GM21529 (cell line): Measurements from ENCODE around the gene PAQR8.
A peak's percentile ranks its signal among the peaks of the same experiment; 100 is the strongest.

Experiments used
- ATAC-seq: cut with Tn5 transposase; IDR thresholded peaks from one replicate; pipeline ENCODE4 v1.9.1; 2021; ENCODE audit not compliant: unreplicated experiment

PAQR8 gene

DNA sequence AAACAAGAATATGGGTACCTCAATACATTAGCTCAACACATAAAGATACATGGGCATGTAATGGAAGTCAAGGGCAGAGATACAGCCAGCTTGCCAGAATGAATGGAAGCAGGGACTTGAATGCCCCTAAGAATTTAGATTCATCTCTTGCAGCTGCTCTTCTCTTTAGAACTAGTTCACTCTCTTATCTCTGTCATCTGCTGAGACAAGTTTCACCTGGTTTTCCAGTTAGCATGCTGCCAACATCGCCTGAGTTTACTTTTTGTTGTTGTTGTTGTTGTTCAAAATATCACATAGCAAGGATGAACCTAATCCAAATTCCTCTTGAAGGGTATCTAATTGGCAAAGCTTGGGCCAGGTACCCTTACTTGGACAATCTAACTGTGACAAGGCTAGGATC, 14.1 kb upstream of the PAQR8 start:
- ATAC-seq = no peak

DNA sequence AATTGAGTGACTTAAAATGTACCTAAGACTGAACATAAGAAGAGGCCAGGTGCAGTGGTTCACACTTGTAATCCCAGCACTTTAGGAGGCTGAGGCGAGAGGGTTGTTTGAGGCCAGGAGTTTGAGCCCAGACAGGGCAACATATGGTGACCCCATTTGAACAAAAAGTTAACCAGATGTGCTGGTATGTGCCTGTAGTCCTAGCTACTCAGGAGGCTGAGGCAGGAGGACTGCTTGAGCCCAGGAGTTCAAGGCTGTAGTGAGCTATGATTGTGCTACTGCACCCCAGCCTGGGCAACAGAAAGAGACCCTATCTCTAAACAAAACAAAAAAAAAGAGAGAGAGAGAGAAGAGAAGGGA, 10.1 kb upstream of the PAQR8 start:
- no peak for ATAC-seq

DNA sequence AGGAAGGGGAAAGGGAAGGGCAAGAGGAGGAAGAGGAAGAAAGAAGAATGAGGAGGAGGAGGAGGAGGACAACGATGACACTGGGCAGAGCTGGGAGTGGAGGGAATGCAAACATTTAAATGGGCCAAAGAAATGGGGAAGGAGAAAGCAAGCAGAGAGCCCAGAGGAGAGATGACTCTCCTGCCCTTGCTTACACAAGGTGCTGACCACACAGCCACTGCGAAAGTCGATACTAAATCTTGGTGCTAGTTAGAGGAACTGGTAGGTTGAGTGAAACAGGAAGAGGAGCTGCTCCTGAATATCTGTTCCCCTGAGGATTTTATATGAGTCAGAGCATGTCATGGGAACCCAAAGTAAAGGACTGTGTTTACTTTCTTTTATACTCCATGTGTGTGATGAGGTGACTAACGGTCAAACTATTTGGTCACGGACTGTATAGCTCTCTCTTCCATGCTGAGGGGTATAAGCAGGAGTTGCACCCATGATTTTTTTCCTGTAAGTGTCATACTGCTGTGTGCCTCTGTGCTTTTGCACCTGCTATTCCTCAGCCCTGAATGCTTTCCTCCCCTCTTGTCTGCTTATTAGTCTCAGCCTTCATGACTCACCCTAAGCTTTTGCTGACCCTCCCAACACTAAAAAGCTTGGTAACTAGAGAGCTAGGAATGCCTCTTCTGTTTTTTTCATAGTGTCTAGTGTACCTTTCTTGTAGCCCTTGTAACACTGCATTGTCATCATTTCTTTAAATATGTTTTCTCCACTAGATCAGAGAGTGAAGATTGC, 9.5 kb upstream of the PAQR8 start:
- peak; percentile 94 for ATAC-seq

DNA sequence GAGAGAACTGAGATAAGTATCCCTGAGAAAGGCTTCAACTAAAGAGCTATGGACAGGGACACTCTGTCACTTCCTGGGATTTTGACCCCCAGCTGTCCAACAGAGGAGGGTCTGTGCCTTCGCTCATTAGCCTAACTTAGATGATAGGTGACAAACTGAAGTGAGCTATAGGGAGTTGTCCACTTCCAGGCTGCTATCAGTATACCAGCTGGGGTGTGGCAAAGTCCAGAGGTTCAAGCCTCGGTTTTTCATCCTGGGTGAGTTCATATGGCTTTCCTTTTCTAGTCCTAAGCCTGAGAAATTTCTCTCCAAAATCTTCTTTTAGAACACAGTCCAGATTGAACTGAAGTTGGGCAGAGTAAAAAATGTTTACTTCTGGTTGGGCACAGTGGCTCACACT, 5.9 kb upstream of the PAQR8 start:
- no peak for ATAC-seq

DNA sequence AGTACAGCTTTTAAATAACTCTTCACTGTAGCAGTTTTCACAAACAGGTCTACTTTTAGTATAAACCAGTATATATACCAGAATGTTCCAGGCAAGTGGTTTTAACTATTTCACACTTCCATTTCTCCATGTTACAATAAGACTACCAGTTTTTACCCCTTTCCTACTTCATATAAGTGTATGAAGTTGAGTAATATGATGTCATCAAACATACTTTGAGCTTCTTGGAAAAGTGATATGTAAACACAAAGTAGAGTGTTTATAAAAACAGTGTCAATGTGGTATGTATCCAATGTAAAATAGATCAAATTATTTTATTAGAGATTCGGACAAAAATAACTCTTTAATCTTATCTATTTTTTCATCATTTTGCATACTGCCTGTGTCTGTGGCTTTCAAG, 2.5 kb upstream of the PAQR8 start:
- no peak for ATAC-seq

DNA sequence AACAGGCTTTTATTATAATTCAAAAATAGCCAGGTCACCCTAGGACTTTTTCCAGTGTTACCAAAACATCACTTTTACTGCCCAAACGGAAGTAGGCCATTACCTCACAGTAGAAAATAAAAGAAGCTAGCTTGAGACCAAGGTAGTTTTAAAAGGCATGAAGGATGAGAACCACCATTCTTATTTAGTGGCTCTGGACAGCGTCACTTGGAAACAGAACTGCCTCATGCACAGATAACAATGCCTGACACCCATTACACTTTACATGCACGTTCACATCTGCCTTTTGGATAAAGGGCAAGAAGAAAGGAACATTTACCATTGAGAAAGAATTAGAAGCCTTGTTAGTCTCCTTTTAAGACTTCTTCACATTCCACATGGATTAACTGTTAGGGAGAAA, 1.9 kb upstream of the PAQR8 start:
- no peak for ATAC-seq

DNA sequence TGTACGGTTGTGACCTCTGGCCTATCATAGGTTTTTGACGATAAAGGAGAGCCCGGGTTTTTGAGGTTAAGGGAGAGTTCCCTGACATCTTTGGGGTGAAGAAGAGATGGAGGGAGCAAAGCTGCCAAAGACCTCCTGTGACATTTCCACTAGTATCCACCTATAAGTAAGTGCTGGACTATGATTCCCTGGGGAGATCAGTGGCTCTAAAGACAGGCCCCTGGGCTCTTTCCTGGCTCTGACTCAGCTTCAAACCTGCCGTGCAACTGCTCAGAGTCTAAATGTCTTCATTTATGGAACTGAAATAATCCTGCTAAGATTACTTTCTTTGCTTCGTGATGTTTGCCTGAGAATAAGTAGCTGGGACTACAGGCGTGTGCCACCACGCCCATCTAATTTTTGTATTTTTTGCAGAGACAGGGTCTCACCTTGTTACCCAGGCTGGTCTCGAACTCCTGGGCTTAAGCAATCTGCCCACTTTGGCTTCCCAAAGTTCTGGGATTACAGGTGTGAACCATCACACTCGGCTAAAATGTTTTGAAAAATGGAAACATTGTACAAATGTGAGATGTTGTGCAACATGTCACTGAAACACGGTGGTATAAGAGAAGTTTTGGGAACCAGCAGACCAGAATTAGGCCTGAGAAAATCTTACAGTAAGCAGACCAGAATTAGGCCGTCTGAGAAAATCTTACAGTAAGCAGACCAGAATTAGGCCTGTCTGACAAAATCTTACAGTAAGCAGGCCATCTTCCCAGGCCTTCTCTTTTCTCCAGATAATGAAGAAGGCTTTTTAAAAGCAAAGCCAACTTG, 1.1 kb upstream of the PAQR8 start:
- no peak for ATAC-seq

DNA sequence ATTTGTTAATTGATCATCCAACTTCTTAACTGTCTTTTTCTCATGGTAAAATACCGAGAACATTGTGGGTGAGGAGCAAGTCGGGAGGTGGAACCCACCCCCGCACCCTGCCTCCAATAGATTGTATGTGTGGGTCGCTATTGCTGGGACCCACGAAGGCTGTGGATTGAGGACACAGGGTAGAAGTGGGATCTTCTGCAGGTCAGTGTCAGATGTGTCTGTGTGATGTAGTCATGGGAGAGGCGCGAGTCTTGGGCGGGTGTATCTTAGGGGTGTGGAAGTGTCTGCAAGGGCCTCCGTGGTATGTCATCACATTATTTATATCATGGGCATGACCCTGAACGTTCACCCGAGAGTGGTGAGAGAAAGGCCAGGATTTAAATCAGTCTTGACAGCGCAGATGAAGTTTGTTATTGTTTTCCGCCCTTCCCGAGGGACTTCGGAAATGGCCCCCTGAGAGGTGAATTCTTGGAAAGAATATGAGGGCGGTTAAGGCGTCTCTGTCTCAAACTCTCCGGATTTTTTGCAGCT, 472 bp upstream of the PAQR8 start:
- peak; percentile 14 for ATAC-seq

DNA sequence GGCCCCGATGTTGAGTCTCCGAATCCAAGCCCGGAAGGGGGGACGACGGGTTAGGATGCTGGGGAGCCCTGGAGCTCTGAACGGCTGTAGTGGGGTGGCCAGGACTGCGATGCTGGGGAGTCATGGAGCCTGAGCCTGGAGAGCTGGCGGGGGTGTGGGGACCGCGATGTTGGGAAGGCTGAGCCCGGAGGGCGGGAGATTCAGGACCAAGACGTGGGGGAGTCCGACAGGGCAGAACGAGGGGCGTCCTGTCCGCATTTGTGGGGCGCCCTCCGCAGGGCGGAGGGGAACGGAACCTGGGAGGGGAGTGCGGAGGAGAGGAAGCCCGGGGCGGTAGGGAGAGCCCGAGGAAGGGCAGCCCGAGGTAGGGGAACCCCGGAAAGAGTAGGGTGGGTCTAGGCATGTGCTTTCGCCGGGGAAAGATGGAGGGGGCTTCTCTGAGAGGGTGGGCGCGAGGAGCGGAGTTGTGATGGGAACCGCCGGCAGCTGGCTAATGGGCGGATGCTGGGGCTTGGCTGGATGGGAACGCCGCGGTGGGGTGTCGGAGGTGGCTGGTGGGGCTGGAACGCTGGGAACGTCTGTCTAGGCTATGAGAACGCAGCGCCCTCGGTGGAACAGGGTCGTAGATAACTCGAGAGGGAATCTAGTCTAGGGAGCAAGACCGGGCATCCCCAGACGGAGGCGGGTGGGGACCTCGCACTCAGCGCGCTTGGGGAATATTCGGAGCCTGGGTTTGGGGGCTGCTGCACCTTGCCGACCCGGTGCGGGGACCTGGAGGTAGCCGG, 684 bp downstream of the PAQR8 start:
- ATAC-seq = peak; percentile 49

DNA sequence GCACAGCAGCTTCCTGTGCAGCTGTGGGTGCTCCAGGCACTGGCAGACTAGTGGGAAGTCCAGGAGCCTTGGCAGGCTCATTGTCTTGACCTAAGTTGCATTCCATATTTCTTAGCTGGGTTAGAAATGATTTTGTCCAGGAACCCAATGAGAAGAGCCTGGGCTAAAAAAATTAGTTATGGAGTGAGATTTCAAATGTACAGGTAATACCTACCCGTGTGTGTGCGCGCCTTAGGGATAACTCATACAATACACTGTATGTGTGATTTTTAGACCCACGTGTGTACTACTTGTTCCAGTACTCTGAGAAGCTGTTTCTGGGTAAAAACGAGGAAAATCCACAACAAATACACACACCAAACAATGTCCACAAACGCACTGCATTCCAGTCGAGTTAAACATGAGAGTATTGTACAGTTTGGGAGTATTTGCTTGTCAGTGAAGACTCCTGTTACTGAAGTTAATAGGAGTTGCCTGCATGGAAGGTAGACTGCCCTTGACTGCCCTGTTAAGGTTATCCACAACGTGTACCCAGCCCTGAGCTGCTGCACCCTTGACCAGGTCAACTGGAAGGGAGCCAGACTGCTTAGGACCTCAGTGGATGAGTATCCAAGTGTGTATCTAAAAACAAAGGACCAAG, 1.4 kb downstream of the PAQR8 start:
- no peak for ATAC-seq

DNA sequence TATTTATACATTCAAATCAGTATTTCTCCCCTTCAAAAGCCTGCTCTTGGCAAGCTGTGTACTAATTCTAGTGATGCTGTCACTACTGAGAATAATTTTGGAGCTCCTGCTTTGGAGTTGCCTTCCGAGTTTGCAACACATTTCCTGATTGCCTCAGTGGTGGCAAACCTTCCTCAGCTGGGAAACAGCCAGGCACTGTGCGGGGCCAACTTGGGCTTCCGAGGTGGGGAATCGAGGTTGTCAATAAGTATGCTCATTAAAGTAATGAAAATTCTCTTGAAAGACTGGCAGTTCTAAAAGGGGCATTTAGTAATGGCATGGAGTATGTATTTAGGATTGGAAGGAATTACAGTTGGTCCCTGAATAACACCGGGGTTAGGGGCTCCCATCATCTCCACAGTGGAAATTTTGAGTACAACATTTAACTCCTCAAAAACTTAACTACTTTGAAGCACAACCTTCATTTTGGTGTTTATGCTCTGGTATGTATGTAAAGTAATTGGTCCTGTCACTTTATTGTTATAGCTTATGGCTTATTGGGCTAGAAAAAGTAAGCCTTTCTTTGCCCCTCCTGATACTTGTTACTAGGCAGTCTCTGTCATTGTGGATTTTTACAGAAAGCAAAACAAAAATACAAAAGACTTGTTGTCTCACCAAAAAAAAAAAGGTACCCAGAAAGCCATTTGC, 2.7 kb downstream of the PAQR8 start:
- no peak for ATAC-seq

DNA sequence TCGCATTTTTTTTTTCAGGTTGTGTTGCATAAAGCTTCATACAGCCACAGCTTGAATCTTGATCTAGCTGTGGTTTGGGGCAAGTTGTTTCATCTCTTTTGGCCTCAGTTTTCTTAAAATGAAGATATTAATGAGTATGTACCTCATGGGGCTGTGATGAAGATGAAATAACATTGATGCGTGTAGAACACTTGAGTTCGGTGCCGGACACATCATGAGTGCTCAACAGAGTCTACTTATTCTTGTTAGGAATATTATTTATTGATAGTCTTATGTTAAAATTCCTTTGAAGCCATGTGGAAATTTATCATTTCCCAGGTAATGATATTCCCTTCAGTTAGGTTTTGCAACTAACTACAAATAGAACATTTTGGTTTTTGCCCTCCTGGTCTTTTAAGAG, 3.4 kb downstream of the PAQR8 start:
- no peak for ATAC-seq

DNA sequence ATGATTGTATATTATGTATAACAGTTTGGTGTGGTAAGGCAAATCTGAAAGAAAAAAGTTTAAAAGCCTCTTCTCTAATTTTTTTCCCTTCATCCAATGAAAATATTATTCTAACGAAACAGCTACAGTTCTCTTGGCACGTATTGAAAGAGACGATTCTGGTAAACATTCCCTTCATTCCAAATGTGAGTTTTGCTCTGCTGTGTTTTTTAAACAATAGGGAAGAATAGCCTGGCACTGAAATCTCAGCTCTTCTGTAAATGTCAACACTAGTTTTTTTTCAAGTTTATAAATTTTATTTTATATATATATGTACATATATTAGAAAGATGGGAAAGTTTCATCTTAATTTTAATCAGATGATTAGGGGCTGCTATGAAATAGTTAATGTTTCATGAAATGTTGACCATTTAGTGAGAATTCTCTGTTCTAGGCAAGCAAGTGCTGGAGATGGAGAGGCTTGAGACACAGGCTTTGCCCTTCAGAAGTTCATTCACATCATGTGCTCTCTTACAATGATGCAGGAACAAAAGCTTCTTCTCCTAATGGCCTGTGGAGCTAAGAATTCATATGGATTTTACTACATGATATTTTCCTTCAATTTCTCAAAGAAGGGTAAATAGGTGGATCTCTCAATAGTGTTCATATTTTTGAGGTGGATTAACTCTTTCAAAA, 4.1 kb downstream of the PAQR8 start:
- ATAC-seq = no peak

DNA sequence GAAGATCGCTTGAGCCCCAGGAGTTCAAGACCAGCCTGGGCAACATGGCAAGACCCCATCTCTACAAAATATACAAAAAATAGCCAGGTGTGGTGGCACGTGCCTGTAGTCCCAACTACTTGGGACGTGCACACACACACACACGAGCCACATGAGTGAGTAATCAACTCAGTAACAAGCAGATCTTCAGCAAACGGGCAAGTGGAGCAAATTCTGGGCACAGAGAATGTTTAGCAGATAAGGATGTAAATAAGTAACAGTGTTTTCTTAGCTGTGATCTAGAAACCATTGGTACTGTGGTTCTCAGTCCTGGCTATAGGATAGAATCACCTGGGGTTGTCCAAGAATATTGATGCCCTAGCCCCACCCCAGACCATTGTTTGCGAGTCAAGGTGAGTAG, 6.1 kb downstream of the PAQR8 start:
- no peak for ATAC-seq

DNA sequence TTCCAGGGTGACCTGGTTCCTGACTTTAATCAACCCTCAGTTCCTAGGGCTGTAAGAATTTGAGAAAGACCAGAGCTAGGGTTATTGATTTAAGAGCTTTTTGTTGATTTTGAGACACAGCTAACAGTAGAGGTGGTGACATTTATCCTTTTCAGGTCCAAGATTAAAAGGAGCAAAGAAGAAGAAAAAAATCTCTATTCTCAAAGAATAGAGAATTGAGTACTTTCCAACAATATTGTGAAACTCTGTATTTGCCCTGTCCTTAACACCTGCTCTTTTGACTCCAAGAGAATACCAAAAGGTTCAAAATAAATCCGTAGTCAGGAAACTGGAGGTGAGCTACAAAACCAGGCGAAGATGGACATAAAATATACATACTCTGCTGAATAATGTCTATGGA, 7.3 kb downstream of the PAQR8 start:
- ATAC-seq = no peak

DNA sequence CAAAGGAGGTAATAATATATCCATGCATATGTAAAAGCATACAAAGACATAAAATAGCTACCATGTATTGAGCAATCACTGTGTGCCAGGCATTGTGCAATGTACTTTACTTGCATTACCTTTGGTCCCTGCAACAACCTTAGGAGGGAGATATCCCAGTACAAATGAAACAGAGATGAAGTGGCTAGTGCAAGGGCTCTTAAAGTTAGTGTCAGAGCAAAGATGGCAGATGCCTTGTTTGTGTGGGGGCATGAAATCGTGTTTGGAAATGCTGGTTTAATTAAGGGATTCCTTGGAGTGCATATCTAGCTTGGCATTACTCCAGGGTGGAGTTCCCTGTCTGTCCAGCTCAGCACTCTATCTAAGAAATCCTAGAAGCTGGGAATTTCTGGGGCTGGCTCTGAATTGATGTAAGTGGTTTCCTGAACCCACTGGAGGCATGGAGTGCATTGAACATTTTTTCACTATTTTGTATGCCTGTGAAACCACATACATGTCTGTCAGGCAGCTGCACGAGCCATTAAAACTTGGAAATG, 9.8 kb downstream of the PAQR8 start:
- ATAC-seq = no peak

DNA sequence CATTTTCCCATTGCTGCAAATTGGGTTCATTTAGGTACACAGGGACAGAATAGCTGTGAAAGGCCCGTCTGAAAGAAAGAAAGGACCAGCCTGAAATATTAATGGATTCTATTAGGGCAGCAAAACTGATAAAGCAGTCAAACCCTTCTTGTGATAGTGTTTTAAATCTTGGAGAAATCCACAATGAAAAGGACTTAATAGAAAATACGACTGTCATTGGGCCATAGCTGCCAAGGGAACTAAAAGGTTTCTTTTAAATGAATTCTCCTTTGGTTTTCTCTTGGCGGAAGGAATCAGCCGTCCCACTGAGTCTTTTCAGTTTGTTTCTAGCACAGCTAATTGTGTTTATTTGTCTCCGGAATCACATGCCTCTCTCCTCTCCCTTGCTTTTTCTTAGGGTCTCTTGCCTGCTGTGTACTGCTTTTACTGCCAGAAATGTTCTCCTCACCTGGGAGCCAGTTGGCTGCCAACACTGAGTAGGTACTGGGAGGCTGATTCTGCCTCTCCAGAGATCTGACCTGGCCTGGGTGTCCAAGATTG, 11.3 kb downstream of the PAQR8 start:
- no peak for ATAC-seq

DNA sequence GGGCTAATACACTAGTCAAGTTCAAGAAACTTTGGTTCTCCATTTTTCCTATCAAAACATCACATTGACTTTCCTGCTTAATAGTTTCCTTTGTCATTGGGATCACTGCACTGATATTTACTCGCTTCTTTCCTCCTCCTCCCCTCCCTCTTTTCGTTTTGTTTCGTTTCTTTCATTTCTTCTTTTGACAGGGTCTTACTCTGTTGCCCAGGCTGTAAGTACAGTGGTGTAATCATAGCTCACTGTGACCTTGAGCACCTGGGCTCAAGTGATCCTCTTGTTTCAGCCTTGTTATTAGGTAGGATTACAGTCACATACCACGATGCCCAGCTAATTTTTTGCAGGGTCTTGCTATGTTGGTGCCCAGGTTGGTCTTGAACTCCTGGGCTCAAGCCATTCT, 12.3 kb downstream of the PAQR8 start:
- no peak for ATAC-seq

DNA sequence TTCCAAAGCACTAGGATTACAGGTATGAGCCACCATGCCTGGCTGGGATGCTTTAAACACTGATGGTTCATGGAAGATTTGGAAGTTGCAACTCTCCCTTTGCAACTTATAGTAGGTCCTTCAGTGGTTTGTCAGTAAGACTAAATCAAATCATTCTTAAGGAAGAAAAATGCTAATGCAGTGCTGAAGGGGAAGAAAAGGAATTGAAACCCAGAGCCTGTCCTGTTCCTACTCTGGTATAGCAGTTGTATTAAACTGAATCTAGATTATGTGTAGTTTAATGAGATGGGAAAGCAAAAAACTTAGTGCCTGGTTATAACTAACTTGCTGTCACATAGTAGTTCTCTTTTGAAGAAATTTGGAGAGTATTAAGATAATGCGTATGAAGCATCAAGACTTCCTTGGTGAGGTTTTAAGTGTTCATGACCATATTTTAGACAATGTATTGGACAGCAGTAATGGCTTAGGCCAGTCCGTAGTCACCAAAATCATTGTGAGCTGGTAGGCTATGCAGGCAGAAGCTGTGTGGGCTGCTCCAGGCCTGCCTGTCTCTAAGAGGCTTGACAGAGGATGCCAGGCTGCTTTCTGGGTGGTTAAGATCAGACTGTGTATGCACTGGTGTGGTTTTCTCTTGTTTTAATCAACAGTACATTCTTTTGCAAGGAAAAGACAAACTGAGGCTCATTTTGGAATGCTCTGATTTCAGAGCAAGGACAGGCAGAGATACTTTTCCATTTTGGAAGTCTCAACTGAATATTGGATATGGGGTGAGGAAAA, 14.0 kb downstream of the PAQR8 start:
- no peak for ATAC-seq
